ENCODE results near the gene CTNNBL1. TPM values are rescaled to one million over a fixed set of nuclear protein-coding genes. Genes with fewer than 3 reads are reported as not detected.
"Not testable (repeated sequence)": the region's sequence is repeated elsewhere in the genome, so short reads cannot be mapped to it uniquely, and the experiment has no call there.

The CTNNBL1 gene
- total RNA-seq, 1 donor from 2014 or later, result 33.3 TPM

DNA sequence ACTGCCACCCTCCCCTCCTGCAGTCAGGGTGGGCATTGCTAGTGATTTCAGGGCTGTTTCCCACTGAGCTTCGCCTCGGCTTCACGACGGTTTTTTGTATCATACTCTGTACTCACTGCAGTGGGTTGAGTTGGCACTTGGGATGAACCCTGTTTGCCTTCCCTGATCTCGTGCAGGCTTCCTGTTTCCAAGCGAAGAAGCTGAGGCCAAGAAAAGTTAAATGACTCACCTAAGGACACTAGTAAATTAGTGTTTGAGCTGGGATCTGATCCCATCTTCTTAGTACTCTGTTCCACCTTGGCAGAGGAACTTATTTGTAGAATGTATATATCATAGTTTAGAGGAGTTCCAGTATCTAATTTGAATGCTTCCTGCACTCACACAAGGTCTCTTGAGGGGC is 158.8 kb downstream of the CTNNBL1 start:
- peaks cover 22 to 25% of the 10 kb centered on the region in 2 donors for H3K36me3 ChIP-seq
- H3K27me3 ChIP-seq, result no peaks in the 10 kb centered on the region
- no peaks in the 10 kb centered on the region for H3K9me3 ChIP-seq
- TF ChIP-seq, protein P1, sequence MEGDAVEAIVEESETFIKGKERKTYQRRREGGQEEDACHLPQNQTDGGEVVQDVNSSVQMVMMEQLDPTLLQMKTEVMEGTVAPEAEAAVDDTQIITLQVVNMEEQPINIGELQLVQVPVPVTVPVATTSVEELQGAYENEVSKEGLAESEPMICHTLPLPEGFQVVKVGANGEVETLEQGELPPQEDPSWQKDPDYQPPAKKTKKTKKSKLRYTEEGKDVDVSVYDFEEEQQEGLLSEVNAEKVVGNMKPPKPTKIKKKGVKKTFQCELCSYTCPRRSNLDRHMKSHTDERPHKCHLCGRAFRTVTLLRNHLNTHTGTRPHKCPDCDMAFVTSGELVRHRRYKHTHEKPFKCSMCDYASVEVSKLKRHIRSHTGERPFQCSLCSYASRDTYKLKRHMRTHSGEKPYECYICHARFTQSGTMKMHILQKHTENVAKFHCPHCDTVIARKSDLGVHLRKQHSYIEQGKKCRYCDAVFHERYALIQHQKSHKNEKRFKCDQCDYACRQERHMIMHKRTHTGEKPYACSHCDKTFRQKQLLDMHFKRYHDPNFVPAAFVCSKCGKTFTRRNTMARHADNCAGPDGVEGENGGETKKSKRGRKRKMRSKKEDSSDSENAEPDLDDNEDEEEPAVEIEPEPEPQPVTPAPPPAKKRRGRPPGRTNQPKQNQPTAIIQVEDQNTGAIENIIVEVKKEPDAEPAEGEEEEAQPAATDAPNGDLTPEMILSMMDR (IDR thresholded peaks at IDR 0.05), result no peak
- H3K4me1 ChIP-seq, result no peaks in the 10 kb centered on the region
- DNase-seq (ENCODE audit: low spot score in 2 of 2), result no peak
- intact Hi-C loops (cut with DNase I), result no loop called here
- H3K4me3 ChIP-seq, result no peak overlapping the region
- no peak overlapping the region for H3K27ac ChIP-seq

DNA sequence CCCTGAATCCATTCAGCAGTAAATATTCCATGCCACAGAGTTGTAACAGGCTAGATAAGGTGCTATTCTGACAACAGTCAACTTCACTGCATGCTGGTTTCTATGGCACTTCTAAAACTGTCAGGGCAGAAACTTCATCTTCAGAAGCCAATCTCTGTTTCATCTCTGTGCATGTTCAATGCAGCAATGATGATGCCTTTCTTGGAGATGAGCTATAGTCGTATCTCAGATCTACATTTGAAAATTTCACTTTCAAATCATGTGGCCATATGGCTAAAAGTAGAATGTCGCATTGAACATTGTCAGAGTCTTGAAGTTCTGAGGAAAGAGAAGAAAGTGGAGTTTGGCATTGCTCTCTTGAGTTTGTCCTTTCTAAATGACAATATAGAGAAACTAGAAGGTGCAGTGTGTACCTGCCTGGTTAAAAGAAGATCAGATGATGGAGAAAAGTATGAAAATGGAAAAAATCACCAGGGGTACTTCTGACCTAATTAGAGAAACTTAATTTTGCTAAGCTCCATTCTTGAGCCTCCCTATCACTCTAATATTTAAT is 160.1 kb downstream of the CTNNBL1 start:
- Histone ChIP-seq H3K27me3 (no peaks in the 10 kb centered on the region), H3K9me3 (no peaks in the 10 kb centered on the region), H3K36me3 (peaks cover 18 to 22% of the 10 kb centered on the region in 2 donors), H3K4me1 (no peaks in the 10 kb centered on the region), H3K4me3 (no peak overlapping the region), H3K27ac (no peak overlapping the region)
- TF ChIP-seq, protein P1 (IDR thresholded peaks at IDR 0.05), result no peak
- intact Hi-C loops (cut with DNase I), result no loop called here
- no peak for DNase-seq (ENCODE audit: low spot score in 2 of 2)

DNA sequence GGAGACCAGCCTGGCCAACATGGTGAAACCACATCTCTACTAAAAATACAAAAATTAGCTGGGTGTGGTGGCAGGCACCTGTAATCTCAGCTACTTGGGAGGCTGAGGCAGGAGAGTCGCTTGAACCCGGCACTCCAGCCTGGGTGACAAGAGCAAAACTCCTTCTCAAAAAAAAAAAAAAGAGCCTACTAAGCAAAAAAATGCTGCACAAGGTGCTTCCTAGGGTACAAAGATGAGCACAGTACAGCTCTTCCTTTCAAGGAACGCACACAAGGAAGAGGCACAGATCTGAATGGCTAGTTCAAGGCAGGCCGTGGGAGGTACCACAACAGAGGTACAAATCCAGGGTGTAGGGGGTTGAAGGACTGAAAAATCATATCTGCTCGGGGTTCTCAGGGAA is 162.2 kb downstream of the CTNNBL1 start:
- H3K4me3 ChIP-seq; DNase-seq (ENCODE audit: low spot score in 2 of 2); H3K4me1 ChIP-seq; H3K27ac ChIP-seq; H3K27me3 ChIP-seq; H3K9me3 ChIP-seq; intact Hi-C loops (cut with DNase I): not testable (repeated sequence)
- peaks cover 21 to 28% of the 10 kb centered on the region in 2 donors for H3K36me3 ChIP-seq

DNA sequence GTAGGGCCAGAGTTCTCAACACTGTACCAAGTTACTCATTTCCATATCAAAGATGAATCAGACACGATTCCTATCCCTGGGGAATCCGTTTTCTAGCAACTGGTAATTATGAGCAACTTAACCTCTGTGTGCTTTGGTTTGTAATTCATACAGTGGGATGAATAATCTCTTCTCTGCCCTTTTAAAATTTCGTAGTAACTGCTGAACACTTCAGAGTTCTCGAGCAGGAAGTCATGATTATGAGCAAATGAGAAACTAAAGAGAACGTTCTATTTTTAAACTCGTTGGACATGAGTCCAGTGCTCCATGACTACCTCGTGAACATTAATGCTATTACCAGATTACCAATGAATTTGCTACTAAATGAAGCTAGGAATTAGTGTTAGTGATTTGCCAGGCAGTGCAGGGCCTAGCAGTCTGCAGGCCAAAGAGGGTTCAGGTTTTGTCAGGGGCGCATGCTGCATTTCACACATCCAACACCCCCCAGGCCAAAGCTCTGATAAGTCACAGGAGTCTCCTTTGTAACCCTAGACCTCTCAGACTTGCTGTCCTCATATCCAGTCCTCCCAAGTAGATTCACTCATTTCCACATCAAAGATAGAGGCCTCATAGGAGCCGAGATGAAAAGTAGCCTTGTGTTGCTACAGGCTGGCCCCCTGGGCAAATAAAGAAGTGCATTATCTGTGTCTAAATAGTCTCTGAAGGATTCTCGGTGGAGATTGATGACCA is 163.3 kb downstream of the CTNNBL1 start:
- H3K27ac ChIP-seq, result no peak overlapping the region
- H3K4me3 ChIP-seq, result no peak overlapping the region
- TF ChIP-seq, protein P1 (IDR thresholded peaks at IDR 0.05), result no peak
- no peaks in the 10 kb centered on the region for H3K27me3 ChIP-seq
- H3K9me3 ChIP-seq, result no peaks in the 10 kb centered on the region
- no peak for DNase-seq (ENCODE audit: low spot score in 2 of 2)
- H3K36me3 ChIP-seq, result peaks cover 23 to 38% of the 10 kb centered on the region in 2 donors
- intact Hi-C loops (cut with DNase I), result no loop called here
- H3K4me1 ChIP-seq, result no peaks in the 10 kb centered on the region

DNA sequence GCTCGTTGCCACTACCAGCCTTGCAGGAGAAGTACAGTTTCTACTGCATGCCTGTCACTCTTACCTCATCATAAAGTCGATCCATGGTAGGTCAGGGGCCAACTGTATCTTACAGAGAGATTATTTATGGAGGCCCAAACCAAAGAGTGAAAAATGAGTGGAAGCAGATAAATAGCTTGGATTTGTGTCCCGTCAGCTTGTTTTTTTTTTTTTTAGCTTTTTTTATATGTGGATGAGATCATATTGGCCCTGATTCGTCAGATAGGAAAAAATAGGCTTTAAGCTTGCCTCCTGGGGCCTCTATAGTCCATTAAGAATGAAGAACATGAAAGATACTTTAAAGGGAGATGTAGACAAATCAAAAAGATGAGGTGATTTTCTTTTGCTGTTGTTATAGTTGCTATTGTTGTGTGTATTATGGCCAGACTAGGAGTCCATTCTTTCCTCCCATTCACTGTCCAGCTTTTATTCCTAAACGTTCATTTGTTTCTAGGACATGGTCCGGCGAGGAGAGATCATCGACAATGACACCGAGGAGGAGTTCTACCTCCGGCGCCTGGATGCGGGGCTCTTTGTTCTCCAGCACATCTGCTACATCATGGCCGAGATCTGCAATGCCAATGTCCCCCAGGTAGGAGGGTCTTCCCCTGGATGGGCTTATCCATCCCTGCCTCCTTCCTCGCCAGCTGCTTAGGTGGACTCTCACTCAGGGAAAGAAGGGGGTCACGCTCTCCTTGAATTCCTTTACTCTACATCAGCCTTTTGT is 165.8 kb downstream of the CTNNBL1 start:
- H3K4me1 ChIP-seq, result no peaks in the 10 kb centered on the region
- H3K36me3 ChIP-seq, result peaks cover 19 to 37% of the 10 kb centered on the region in 2 donors
- no peak for DNase-seq (ENCODE audit: low spot score in 2 of 2)
- intact Hi-C loops (cut with DNase I), result no loop called here
- no peak overlapping the region for H3K27ac ChIP-seq
- no peak overlapping the region for H3K4me3 ChIP-seq
- no peaks in the 10 kb centered on the region for H3K27me3 ChIP-seq
- TF ChIP-seq, protein P1 (IDR thresholded peaks at IDR 0.05), result no peak
- H3K9me3 ChIP-seq, result no peaks in the 10 kb centered on the region

DNA sequence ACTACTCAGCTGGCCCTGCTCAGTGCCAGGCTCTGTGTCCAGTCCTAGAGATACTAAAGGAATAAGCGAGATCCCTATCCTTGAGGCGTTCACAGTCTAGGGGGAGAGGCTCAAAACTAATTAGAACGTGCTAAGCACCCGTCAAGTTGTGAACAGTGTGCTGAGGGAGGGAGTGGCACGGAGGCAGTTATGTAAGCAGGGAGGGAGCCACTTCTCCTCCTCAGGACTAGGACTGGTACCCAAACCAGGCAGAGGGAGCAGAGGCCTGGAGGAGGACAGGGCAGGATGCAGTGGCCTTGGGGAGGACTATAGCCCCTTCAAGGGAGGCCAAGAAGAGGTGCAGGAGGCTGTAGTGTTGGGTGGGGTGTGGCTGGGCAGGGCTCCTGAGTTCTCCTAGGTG is 169.5 kb downstream of the CTNNBL1 start:
- Histone ChIP-seq H3K36me3 (peaks cover 22 to 44% of the 10 kb centered on the region in 2 donors), H3K27me3 (no peaks in the 10 kb centered on the region), H3K9me3 (no peaks in the 10 kb centered on the region), H3K4me3 (no peak overlapping the region), H3K4me1 (no peaks in the 10 kb centered on the region), H3K27ac (no peak overlapping the region)
- TF ChIP-seq, protein P1 (IDR thresholded peaks at IDR 0.05), result no peak
- intact Hi-C loops (cut with DNase I), result no loop called here
- DNase-seq (ENCODE audit: low spot score in 2 of 2), result no peak
